Skeletal muscle cell (primary cell): ENCODE measurements around the gene OSGEPL1.
A peak's percentile ranks its signal among the peaks of the same experiment; 100 is the strongest.
"Not testable (repeated sequence)": the region's sequence is repeated elsewhere in the genome, so short reads cannot be mapped to it uniquely, and the experiment has no call there.

Experiments used
- DNase-seq: peaks from one replicate; pipeline ENCODE4 v3.0.0-alpha.2; 2010; ENCODE audit warnings: low read depth
- H3K4me3 ChIP-seq: 2 replicates; pipeline ENCODE4 v1.5.1; 2011; ENCODE audit warnings: low read depth, mild to moderate bottlenecking, control low read depth, low read length, moderate library complexity

The OSGEPL1 gene, protein sequence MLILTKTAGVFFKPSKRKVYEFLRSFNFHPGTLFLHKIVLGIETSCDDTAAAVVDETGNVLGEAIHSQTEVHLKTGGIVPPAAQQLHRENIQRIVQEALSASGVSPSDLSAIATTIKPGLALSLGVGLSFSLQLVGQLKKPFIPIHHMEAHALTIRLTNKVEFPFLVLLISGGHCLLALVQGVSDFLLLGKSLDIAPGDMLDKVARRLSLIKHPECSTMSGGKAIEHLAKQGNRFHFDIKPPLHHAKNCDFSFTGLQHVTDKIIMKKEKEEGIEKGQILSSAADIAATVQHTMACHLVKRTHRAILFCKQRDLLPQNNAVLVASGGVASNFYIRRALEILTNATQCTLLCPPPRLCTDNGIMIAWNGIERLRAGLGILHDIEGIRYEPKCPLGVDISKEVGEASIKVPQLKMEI

DNA sequence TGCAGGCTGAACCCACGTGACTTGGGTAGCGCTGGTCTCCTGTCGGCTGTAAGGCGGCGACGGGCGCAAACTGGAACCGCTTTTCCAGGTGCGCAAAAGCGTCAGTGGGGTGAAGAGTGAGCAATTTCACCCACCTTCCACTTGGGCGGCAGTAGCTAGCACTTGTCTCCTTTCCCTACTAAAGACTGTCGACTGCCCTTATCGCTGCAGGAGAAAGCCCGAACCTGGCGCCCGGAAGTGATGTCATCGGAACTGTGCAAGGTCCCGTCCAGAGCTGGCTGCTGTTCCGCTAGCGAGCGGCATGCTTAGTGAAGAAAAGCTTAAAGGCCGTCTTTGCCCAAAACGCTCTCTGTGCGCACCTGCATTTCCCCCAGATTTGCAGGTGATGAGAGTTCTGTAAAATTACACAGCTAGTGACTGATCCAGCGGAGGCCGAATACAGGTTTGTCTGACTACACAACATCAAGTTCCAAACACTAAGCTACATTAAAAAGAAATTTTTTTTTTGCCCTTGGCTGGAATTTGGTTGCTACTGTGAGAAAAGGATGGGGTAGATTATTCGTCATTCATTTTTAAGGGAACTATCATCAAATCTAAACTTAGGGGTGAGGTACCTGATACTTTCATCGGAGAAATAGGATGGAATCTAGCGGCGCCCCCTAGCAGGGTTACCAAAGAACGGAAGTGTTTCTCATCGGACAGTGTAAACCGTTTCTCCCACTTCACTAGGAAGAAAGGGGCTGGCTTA is at the start of gene OSGEPL1:
Gene OSGEPL1 (minus strand): TSS at position 242 of the 748 bp plus-strand sequence. CDS start 1,152 bp downstream, outside the sequence.
- peak within 1 kb of the TSS; percentile 88 for H3K4me3 ChIP-seq
- peak; percentile 72 for DNase-seq

DNA sequence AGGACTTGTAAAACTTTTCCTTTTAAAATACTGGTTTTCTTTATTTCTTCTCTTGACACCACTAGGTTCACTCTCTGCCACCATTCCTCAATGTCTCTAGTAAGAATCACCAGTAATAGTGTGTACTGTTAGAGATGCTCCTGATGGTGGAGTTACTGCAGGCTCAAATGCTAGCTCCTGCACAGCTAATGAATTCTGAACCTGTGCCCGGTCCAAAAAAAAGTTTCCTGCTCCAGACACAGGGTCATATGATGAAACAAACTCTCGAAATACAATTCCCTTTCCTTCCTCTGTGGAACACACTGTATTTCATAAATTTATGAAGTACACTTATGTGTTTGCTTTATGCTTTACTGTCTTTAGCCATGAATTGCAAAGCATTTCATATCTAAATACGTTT is 40.8 kb upstream of the OSGEPL1 start:
- H3K4me3 ChIP-seq: no peak overlapping the region
- no peak for DNase-seq

DNA sequence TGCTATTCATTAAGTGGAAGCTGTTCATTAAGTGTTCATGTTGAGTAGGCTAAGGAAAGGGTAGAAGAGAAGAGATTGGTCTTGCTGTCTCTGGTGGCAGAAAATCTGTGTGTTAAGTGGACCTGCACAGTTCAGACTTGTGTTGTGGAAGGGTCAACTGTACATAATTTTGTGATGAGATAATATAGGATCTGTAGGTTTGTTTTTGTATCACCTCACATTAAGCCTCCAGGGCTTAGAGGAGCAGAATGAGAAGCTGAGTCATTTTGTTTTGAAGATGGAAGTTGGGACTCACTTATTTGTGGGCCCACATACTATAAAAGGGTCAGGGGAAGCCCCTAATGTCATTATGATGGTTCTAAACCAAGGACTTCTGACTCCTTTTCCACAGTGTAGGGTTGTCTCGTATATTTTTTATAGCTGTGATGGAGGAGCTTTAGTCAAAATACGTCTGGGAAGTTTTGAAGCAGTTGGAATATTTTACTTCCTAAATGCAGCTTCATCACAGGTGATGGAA is 39.9 kb upstream of the OSGEPL1 start:
- no peak overlapping the region for H3K4me3 ChIP-seq
- no peak for DNase-seq

DNA sequence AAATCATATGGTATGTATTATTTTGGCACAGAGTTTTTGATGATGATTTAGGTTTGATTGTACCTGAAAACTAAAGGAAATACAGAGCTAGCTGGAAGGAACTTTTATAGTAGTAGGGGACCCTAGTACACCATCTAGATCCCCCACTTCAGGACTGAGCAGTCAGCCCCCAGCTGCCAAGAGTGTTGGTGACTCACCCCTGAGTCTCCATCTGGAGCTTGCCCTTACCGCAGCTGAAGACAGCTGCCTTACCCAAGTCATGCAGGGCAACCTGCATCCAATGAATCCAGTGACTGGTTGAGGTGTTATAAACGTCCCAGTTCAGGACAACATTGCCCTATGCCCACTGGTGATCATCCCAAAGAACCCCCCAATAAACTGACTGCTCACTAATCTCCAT is 36.9 kb upstream of the OSGEPL1 start:
- no peak overlapping the region for H3K4me3 ChIP-seq
- peak; percentile 49 for DNase-seq

GRCh38 chr2:189799030-189799331 is 36.4 kb upstream of the OSGEPL1 start:
- no peak for DNase-seq
- no peak overlapping the region for H3K4me3 ChIP-seq

DNA sequence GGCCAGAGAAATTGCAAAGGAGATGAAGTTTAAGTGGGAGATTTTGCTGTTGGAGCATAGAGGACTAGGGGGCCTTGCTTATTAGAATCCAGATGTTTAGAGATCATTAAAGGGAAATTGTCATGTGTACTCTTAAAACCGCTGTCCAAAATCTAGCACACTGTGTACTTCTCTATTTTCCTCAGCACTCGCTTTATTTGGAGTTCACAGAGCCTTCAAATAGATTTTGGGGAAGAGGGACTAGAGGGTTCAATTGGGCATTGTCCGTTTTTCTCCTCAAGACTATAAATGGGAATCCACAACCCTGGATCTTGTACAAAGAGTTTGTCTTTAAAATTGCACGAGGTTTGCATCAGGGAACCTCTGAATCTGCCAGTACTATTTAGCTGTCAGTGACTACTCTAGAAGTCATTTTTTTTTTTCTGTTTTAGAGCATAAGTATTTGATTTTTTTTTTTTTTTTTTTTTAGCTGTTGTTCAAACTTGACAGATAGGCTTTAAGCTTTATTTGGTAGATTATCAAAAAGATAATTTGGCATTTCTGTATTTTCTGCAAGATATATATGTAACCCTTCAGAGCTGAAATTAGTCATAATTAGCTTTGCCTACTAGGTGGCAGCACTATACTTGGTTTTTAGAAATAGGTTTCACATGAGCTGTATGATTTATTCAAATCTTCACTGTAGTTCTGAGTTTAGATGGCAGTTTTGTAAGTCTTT is 35.9 kb upstream of the OSGEPL1 start:
- DNase-seq: no peak

GRCh38 chr2:189797902-189798301 is 35.3 kb upstream of the OSGEPL1 start:
- H3K4me3 ChIP-seq: no peak overlapping the region
- DNase-seq: no peak

More for the DNA sequence above, 35.9 kb upstream of the OSGEPL1 start:
- no peak overlapping the region for H3K4me3 ChIP-seq

DNA sequence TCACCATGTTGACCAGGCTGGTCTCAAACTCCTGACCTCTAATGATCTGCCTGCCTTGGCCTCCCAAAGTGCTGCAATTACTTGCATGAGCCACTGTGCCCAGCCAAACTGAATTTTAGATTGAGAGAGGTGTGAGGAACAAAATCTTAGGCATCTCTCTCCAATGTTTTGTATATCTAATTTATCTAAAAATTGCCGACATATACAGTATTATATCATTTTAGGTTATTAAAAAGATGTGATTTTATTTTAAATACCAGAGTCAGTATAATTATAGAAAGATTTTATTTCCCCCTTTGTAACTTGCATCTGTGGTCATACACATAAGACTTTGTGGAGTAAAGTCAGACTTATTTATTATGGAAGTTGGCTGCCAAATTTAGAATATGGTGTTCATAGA is 31.7 kb upstream of the OSGEPL1 start:
- H3K4me3 ChIP-seq: no peak overlapping the region
- no peak for DNase-seq

GRCh38 chr2:189791338-189792042 is 28.9 kb upstream of the OSGEPL1 start:
- DNase-seq: no peak
- no peak overlapping the region for H3K4me3 ChIP-seq

DNA sequence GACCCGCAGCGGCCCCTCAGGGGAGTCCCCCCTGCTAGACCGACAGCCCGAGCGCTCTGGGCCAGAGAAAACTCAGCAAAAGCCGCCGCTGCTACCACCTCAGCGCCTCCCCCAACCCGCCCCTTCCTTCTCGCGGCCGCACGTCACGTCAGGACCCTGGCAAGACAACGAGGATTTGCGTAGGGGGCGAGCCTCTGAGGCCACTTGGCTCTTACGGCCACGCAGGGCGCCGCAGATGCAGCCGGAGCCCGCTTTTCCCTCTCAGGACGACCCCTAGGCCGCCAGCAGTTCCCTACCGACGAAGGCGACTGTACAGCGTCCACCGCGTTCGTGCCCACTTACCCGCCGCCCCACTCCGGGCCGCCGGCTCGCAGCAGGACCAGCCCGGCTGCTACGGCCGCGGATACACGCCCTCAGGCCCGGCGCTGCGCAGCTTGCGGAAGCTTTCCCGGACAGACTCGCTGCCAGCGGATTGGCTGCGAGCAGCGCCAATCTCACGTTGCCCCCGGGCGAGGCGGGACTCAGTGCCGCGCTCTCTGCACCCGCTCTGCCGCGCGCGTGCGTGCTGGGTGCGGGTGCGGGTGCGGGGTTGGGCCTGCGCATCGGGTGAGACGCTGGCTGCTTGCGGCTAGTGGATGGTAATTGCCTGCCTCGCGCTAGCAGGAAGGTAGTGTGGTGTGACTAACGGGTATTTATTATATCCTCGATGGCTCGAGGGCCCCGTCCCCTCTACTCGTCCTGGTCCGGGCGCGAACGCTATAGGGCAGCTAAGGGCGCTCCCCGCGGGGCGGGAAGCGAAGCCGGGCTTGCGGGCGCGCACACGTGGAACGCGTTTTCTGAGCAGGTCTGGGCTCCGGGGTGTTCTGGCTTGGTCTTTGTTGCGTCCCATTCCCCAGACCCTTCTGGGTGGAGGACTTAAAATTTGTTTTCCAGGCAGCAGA is 21.6 kb upstream of the OSGEPL1 start, which contains the start of the genes ORMDL1 and PMS1:
Gene ORMDL1 (minus strand): TSS at position 413 of the 941 bp plus-strand sequence. CDS start 1,744 bp downstream, outside the sequence.
Gene PMS1 (plus strand): TSS at position 524 of the 941 bp plus-strand sequence. CDS start 7,360 bp downstream, outside the sequence.
- peak; percentile 89 for DNase-seq
- peak within 1 kb of the TSS; percentile 83 for H3K4me3 ChIP-seq

GRCh38 chr2:189783451-189783926 is 20.9 kb upstream of the OSGEPL1 start:
- no peak for DNase-seq
- H3K4me3 ChIP-seq: peak overlapping the region; percentile 83

DNA sequence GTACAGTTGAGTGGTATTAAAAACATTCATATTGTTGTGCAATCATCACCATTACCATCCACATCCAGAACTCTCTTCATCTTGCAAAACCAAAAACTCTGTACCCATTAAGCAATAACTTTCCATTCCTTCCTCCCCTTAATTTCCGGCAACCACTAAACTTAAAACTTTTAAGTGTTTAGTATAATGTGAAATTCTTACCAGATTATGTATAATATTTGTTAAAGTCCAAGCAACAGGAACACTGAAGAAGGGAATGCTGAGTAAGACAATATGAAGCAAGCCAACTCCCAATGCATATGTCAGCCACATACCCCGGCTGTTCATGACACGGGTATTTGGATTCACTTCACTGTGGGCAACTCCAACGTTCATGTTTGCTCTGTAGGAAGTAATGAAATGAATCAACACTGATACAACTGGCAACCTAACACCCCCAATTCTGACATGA is 19.7 kb upstream of the OSGEPL1 start:
- no peak for DNase-seq
- peak overlapping the region; percentile 83 for H3K4me3 ChIP-seq

- no peak overlapping the region for H3K4me3 ChIP-seq
- DNase-seq: no peak
Measured at GRCh38 chr2:189772212-189772611, 9.6 kb upstream of the OSGEPL1 start.

- DNase-seq: no peak
- H3K4me3 ChIP-seq: no peak overlapping the region
Measured at GRCh38 chr2:189770590-189771322, 8.2 kb upstream of the OSGEPL1 start.

GRCh38 chr2:189763908-189764661 is 1.5 kb upstream of the OSGEPL1 start:
- no peak overlapping the region for H3K4me3 ChIP-seq
- DNase-seq: no peak

DNA sequence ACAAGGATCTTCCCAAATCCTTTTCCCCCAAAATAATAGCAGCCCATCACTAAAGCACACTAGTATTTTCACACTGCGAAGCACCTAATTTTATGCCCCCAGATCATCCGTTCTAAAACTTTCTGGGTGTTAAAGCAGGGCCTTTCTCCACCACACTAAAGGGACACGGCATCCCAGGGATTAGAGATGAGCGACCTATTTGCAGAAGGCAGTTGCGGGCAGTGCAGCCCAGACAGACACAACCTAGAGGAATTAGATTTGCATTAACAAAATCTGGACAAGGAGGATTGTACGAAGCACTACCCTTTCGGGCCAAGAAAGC is 402 bp downstream of the OSGEPL1 start:
- no peak for DNase-seq
- peak overlapping the region; percentile 88 for H3K4me3 ChIP-seq

DNA sequence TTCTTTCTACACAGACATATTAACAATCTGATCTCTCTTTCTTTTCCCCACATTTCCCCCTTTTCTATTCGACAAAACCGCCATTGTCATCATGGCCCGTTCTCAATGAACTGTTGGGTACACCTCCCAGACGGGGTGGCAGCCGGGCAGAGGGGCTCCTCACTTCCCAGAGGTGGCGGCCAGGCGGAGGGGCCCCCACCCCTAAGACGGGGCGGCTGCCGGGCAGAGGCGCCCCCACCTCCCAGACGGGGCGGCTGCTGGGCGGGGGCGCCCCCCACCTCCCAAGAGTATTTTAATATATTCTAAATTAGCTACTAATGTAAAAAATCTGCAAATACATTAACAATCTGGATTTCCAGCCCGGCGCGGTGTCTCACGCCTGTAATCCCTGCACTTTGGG is 2.4 kb downstream of the OSGEPL1 start:
- not testable (repeated sequence) for DNase-seq, H3K4me3 ChIP-seq
